PC-3 (cell line): Measurements from ENCODE around the gene TMEM62. TPM values are rescaled to one million over a fixed set of nuclear protein-coding genes. Genes with fewer than 3 reads are reported as not detected.

ENCODE experiments used
- ATAC-seq: fragments of 200-7000 bp; cut with Tn5 transposase; 2 replicates; pipeline ENCODE4 v1.9.1; 2020; ENCODE audit warnings: mild to moderate bottlenecking, moderate library complexity
- BruUV-seq: library from RNA; stranded (reverse); fragments of 400-500 nt; replicated peaks from 2 replicates; lab custom pipeline; 2021; lab: Mats Ljungman, UMichigan
- CTCF ChIA-PET: fragments of 300-600 bp; sonication (Branson Sonifier 250); formaldehyde crosslinking; loops from one replicate; lab custom pipeline; 2022; ENCODE audit warnings: antibody characterized with exemption; lab: Charles Lee
- POLR2A ChIA-PET: fragments of 300-600 bp; sonication (Branson Sonifier 250); formaldehyde crosslinking; loops from one replicate; lab custom pipeline; 2022; ENCODE audit warnings: antibody characterized with exemption; ENCODE audit not compliant: unreplicated experiment; lab: Charles Lee
- DNase-seq: peaks from one replicate; pipeline ENCODE4 v3.0.0-alpha.2; 2015
- H2AFZ ChIP-seq: fragments of 300-600 bp; sonication (generic); 2 replicates; pipeline ENCODE4 v1.6.0; 2016; ENCODE audit warnings: antibody characterized with exemption, low read length
- H3F3A ChIP-seq: fragments of 300-600 bp; sonication (generic); one replicate; pipeline ENCODE4 v1.6.0; 2017; ENCODE audit warnings: antibody characterized with exemption, low read length, control low read depth, mild to moderate bottlenecking; ENCODE audit not compliant: unreplicated experiment
- H3K27ac ChIP-seq: fragments of 300-600 bp; sonication (generic); 2 replicates; pipeline ENCODE4 v1.5.1; 2016; ENCODE audit warnings: mild to moderate bottlenecking, low read length
- H3K27me3 ChIP-seq: fragments of 300-600 bp; sonication (generic); 2 replicates; pipeline ENCODE4 v1.6.1; 2016; ENCODE audit warnings: low read length, mixed read lengths
- H3K36me3 ChIP-seq: fragments of 300-600 bp; sonication (generic); 2 replicates; pipeline ENCODE4 v1.6.1; 2016; ENCODE audit warnings: low read depth, mixed run types, low read length, mixed read lengths
- H3K4me1 ChIP-seq: fragments of 300-600 bp; sonication (generic); 2 replicates; pipeline ENCODE4 v1.5.1; 2016; ENCODE audit warnings: low read length; ENCODE audit not compliant: insufficient read depth
- H3K4me2 ChIP-seq: fragments of 300-600 bp; sonication (generic); 2 replicates; pipeline ENCODE4 v1.6.0; 2016; ENCODE audit warnings: low read length
- H3K4me3 ChIP-seq: fragments of 300-600 bp; sonication (generic); 2 replicates; pipeline ENCODE4 v1.5.1; 2016; ENCODE audit warnings: mild to moderate bottlenecking, low read length, mixed read lengths
- H3K79me2 ChIP-seq: fragments of 300-600 bp; sonication (generic); 2 replicates; pipeline ENCODE4 v1.6.1; 2017; ENCODE audit warnings: low read length, mixed read lengths
- H3K9ac ChIP-seq: fragments of 300-600 bp; sonication (generic); 2 replicates; pipeline ENCODE4 v1.6.0; 2016; ENCODE audit warnings: mild to moderate bottlenecking, low read length
- H3K9me2 ChIP-seq: fragments of 300-600 bp; sonication (generic); replicated peaks from 2 replicates; pipeline ENCODE4 v1.6.1; 2016; ENCODE audit warnings: mixed run types, low read length, mixed read lengths
- H3K9me3 ChIP-seq: fragments of 300-600 bp; sonication (generic); 2 replicates; pipeline ENCODE4 v1.6.1; 2016; ENCODE audit warnings: low read length, mixed read lengths
- H4K20me1 ChIP-seq: fragments of 300-600 bp; sonication (generic); 2 replicates; pipeline ENCODE4 v1.6.1; 2016; ENCODE audit warnings: low read length, mixed read lengths
- CTCF ChIP-seq: fragments of 300-600 bp; sonication (generic); conservative IDR thresholded peaks from 2 replicates; pipeline ENCODE4 v1.5.1; 2017; ENCODE audit warnings: antibody characterized with exemption, low read depth, mild to moderate bottlenecking, low read length
- EZH2 ChIP-seq: fragments of 300-600 bp; sonication (generic); IDR thresholded peaks from one replicate; pipeline ENCODE4 v1.6.1; 2017; ENCODE audit warnings: antibody characterized with exemption, mild to moderate bottlenecking, low read length; ENCODE audit not compliant: unreplicated experiment
- EZH2phosphoT487 ChIP-seq: fragments of 300-600 bp; sonication (generic); IDR thresholded peaks from 2 replicates; pipeline ENCODE4 v1.6.1; 2018; ENCODE audit warnings: mild to moderate bottlenecking, antibody characterized with exemption, low read length, borderline replicate concordance
- intact Hi-C: fragments of 100-400 bp; cut with micrococcal nuclease; formaldehyde crosslinking; loops from 2 replicates; pipeline ENCODE4 v1.9.0; 2023
- total RNA-seq: library from RNA; depleted of rRNA; stranded (reverse); fragments of >200 nt; gene quantifications from 2 replicates; pipeline ENCODE4 v1.2.3, GENCODE V29; 2014

The TMEM62 gene
- total RNA-seq, 1 experiment from 2014 or later, result 19.6 TPM

GRCh38 chr15:43218908-43219706 lies 85.7 kb downstream of the TMEM62 start:
- DNase-seq (peak; percentile 13), ATAC-seq (no peak)
- Histone ChIP-seq H2AFZ (no peak overlapping the region), H3K9me3 (no peaks in the 10 kb centered on the region), H3K79me2 (no peaks in the 10 kb centered on the region), H3K9ac (no peak overlapping the region), H3F3A (no peaks in the 10 kb centered on the region), H4K20me1 (no peaks in the 10 kb centered on the region), H3K36me3 (no peaks in the 10 kb centered on the region), H3K4me3 (no peak overlapping the region), H3K27me3 (no peaks in the 10 kb centered on the region), H3K4me1 (peaks cover 6% of the 10 kb centered on the region; the same call in 1 of the 2 replicates), H3K27ac (no peak overlapping the region), H3K9me2 (no peaks in the 10 kb centered on the region), H3K4me2 (no peak overlapping the region)
- BruUV-seq, result no TSS peak
- intact Hi-C loops, result no loop called here
- ChIA-PET CTCF (interaction anchor here (1.0 kb wide), 1 partner anchor 15 kb away, joined by 5 read pairs; no protein-coding TSS in a partner anchor), POLR2A (interaction anchor here (0.5 kb wide), 1 partner anchor 1205 kb away, joined by 4 read pairs; no protein-coding TSS in a partner anchor)
- no peak for TF ChIP-seq EZH2phosphoT487
- peak; percentile 41; the same call in 1 of the 2 replicates for TF ChIP-seq CTCF

DNA sequence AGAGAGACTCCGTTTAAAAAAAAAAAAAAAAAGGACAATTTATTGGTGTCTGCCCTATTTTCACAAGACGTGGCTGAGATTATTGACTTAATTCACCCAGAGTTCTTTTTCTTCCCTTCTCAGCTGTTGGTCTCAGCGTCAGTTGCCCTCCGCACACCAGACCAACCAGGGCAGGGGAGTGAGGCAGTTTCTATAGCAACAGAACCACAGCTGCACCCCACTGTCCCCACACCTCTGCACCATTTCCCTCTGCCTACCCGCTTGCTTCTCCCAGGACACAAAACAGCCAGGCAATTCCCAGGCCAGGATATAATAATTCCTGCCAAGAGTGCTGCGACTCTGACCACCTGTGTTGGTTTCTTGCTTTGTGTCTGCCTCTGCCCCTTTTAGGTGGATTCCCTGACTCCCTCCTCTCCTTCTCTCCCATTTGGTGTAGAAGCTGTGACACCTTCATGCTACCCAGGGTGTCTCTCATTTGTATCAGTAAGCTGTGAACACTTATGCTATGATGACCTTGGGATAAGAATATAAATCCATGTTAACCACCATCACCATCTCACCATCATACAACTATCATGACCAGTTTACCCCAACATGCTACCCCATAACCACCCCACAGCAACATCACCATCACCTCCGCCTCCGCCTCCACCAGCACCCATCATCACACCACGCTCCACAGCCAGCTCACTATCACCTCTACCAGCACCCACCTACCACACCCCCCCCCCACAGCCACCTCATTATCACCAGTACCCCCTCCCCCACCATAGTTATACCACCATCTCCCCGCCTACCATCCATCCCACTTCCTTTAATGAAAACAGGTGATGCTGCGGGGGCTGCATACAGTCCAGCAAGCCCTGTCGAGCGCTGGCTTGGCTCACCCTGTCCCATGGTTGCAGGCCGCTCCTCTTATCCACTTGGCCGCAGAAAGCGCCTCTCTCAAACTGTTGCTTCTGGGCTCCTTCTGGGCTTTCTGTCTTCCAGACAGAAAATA lies 86.8 kb downstream of the TMEM62 start:
- ATAC-seq (no peak), DNase-seq (no peak)
- POLR2A ChIA-PET, result no interaction called here
- Histone ChIP-seq H3K36me3 (no peaks in the 10 kb centered on the region), H3K4me2 (no peak overlapping the region), H3K27me3 (no peaks in the 10 kb centered on the region), H2AFZ (no peak overlapping the region), H3K9ac (no peak overlapping the region), H3K79me2 (no peaks in the 10 kb centered on the region), H3K4me3 (no peak overlapping the region), H3K9me3 (no peaks in the 10 kb centered on the region), H3K9me2 (no peaks in the 10 kb centered on the region), H3F3A (no peaks in the 10 kb centered on the region), H3K27ac (no peak overlapping the region), H4K20me1 (no peaks in the 10 kb centered on the region), H3K4me1 (peaks cover 6% of the 10 kb centered on the region; the same call in 1 of the 2 replicates)
- CTCF ChIA-PET, result interaction anchor here (1.0 kb wide), 1 partner anchor 16 kb away, joined by 5 read pairs; no protein-coding TSS in a partner anchor
- TF ChIP-seq EZH2phosphoT487, result no peak
- TF ChIP-seq EZH2, result no peak
- TF ChIP-seq CTCF, result no peak
- no TSS peak for BruUV-seq
- intact Hi-C loops, result no loop called here
